IMR-90 (cell line): Measurements from ENCODE around the gene PERM1. TPM values are rescaled to one million over a fixed set of nuclear protein-coding genes. Genes with fewer than 3 reads are reported as not detected.
"Not testable (repeated sequence)": the region's sequence is repeated elsewhere in the genome, so short reads cannot be mapped to it uniquely, and the experiment has no call there.

ENCODE experiments used
- ATAC-seq: fragments of 200-7000 bp; cut with Tn5 transposase; 2 replicates; pipeline ENCODE4 v1.9.1; 2020; ENCODE audit warnings: low read depth, mild to moderate bottlenecking, moderate library complexity
- BruUV-seq: library from RNA; stranded (reverse); fragments of 400-500 nt; replicated peaks from 2 replicates; lab custom pipeline; 2021; lab: Mats Ljungman, UMichigan
- CTCF ChIA-PET: fragments of 300-600 bp; formaldehyde crosslinking; extraction: SDS; loops from one replicate; lab custom pipeline; 2021; ENCODE audit warnings: antibody characterized with exemption; lab: Yijun Ruan, JAX
- POLR2A ChIA-PET: fragments of 300-600 bp; sonication (Branson Sonifier 250); formaldehyde crosslinking; loops from one replicate; lab custom pipeline; 2022; ENCODE audit warnings: antibody characterized with exemption; ENCODE audit not compliant: unreplicated experiment; lab: Charles Lee
- DNase-seq: peaks from one replicate; pipeline ENCODE4 v3.0.0; 2013
- H2AFZ ChIP-seq: replicated peaks from 2 replicates; pipeline ENCODE3; 2013; ENCODE audit warnings: low read length, mild to moderate bottlenecking; ENCODE audit not compliant: poor library complexity
- H2AK5ac ChIP-seq: 2 replicates; pipeline ENCODE4 v1.6.1; 2013; ENCODE audit warnings: low read depth, low read length, inconsistent platforms
- H2AK9ac ChIP-seq: replicated peaks from 2 replicates; pipeline ENCODE3; 2013; ENCODE audit warnings: mild to moderate bottlenecking, low read depth, low read length, moderate library complexity; ENCODE audit not compliant: poor library complexity
- H2BK120ac ChIP-seq: 2 replicates; pipeline ENCODE4 v1.6.1; 2013; ENCODE audit warnings: low read depth, low read length, inconsistent platforms
- H2BK15ac ChIP-seq: 3 replicates; pipeline ENCODE4 v1.6.1; 2013; ENCODE audit warnings: low read depth, low read length, inconsistent platforms
- H2BK20ac ChIP-seq: 2 replicates; pipeline ENCODE4 v1.6.1; 2013; ENCODE audit warnings: low read depth, mild to moderate bottlenecking, inconsistent platforms, low read length, moderate library complexity
- H2BK5ac ChIP-seq: 2 replicates; pipeline ENCODE4 v1.6.1; 2013; ENCODE audit warnings: mild to moderate bottlenecking, low read depth, low read length, inconsistent platforms; ENCODE audit not compliant: poor library complexity, severe bottlenecking
- H3K14ac ChIP-seq: replicated peaks from 2 replicates; pipeline ENCODE4 v1.6.1; 2013; ENCODE audit warnings: low read depth, low read length, inconsistent platforms
- H3K18ac ChIP-seq: 2 replicates; pipeline ENCODE4 v1.6.1; 2013; ENCODE audit warnings: low read depth, low read length, control low read depth
- H3K23ac ChIP-seq: 2 replicates; pipeline ENCODE4 v1.6.1; 2013; ENCODE audit warnings: low read depth, low read length, inconsistent platforms
- H3K27ac ChIP-seq: 2 replicates; pipeline ENCODE4 v1.5.1; 2013; ENCODE audit warnings: mild to moderate bottlenecking, control low read depth, low read length; ENCODE audit not compliant: insufficient read depth
- H3K27me3 ChIP-seq: 2 replicates; pipeline ENCODE4 v1.6.1; 2013; ENCODE audit warnings: low read length; ENCODE audit not compliant: control insufficient read depth, insufficient read depth
- H3K36me3 ChIP-seq: 2 replicates; pipeline ENCODE4 v1.6.1; 2013; ENCODE audit warnings: low read length, mixed read lengths; ENCODE audit not compliant: control insufficient read depth, insufficient read depth
- H3K4ac ChIP-seq: 2 replicates; pipeline ENCODE4 v1.6.1; 2013; ENCODE audit warnings: low read depth, low read length, inconsistent platforms
- H3K4me1 ChIP-seq: 2 replicates; pipeline ENCODE4 v1.6.1; 2013; ENCODE audit warnings: low read length, mixed read lengths; ENCODE audit not compliant: control insufficient read depth, insufficient read depth
- H3K4me2 ChIP-seq: 2 replicates; pipeline ENCODE4 v1.6.1; 2013; ENCODE audit warnings: low read depth, mild to moderate bottlenecking, control low read depth, low read length, moderate library complexity
- H3K4me3 ChIP-seq: 2 replicates; pipeline ENCODE4 v1.5.1; 2013; ENCODE audit warnings: low read depth, mild to moderate bottlenecking, control low read depth, low read length, moderate library complexity; ENCODE audit not compliant: insufficient read depth
- H3K56ac ChIP-seq: 2 replicates; pipeline ENCODE4 v1.6.1; 2013; ENCODE audit warnings: low read length, inconsistent platforms; ENCODE audit not compliant: insufficient read depth; ENCODE audit errors: extremely low read depth
- H3K79me1 ChIP-seq, 2 experiments: 2 replicates each; pipeline ENCODE4 v1.6.1; 2013; ENCODE audit warnings: low read length in 2 of 2, inconsistent platforms in 1 of 2, low read depth in 1 of 2
- H3K9ac ChIP-seq: 2 replicates; pipeline ENCODE4 v1.6.1; 2013; ENCODE audit warnings: low read depth, low read length, control low read depth
- H3K9me1 ChIP-seq: 2 replicates; pipeline ENCODE4 v1.6.1; 2013; ENCODE audit warnings: low read length, inconsistent platforms; ENCODE audit not compliant: insufficient read depth
- H3K9me3 ChIP-seq: 2 replicates; pipeline ENCODE4 v1.6.1; 2013; ENCODE audit warnings: low read length; ENCODE audit not compliant: control insufficient read depth, insufficient read depth
- H4K20me1 ChIP-seq: 2 replicates; pipeline ENCODE4 v1.6.1; 2013; ENCODE audit warnings: low read length, inconsistent platforms; ENCODE audit not compliant: insufficient read depth
- H4K5ac ChIP-seq: 2 replicates; pipeline ENCODE4 v1.6.1; 2013; ENCODE audit warnings: mild to moderate bottlenecking, low read depth, low read length, control low read depth
- H4K8ac ChIP-seq, 2 experiments: 2 replicates each; pipeline ENCODE4 v1.6.1; 2013; ENCODE audit warnings: low read depth in 2 of 2, low read length in 2 of 2, control low read depth in 1 of 2, inconsistent platforms in 1 of 2
- H4K91ac ChIP-seq: 2 replicates; pipeline ENCODE4 v1.6.1; 2013; ENCODE audit warnings: low read depth, low read length, inconsistent platforms; ENCODE audit not compliant: insufficient read depth
- BHLHE40 ChIP-seq: fragments of 150-350 bp; IDR thresholded peaks from 2 replicates; pipeline ENCODE4 v1.6.1; 2016; ENCODE audit warnings: mild to moderate bottlenecking, low read depth, low read length
- CEBPB ChIP-seq: IDR thresholded peaks from 2 replicates; pipeline ENCODE4 v1.6.1; 2012; ENCODE audit warnings: low read depth, low read length, improper control_type of control experiment
- FOS ChIP-seq: fragments of 150-350 bp; IDR thresholded peaks from 2 replicates; pipeline ENCODE4 v1.6.1; 2016; ENCODE audit warnings: low read depth, low read length
- POLR2A ChIP-seq: IDR thresholded peaks from 2 replicates; pipeline ENCODE4 v1.6.1; 2012; ENCODE audit warnings: mild to moderate bottlenecking, low read depth, low read length
- WGBS, 2 experiments: methylation state at CpG; one replicate each; pipeline versions ENCODE4 v1.1.5 to v1.1.7; 2013; ENCODE audit warnings: missing lambda C conversion rate in 2 of 2; ENCODE audit not compliant: insufficient read length in 1 of 2; ENCODE audit errors: extremely low coverage in 2 of 2; 5-methylcytosine and 5-hydroxymethylcytosine counted together
- dilution Hi-C: fragments of 300-500 bp; cut with HindIII; formaldehyde crosslinking; loops from one replicate; pipeline ENCODE4 v1.14.3; 2018; ENCODE audit warnings: low sequenced_read_pairs; ENCODE audit not compliant: unreplicated experiment
- in situ Hi-C: fragments of 300-500 bp; cut with MboI; formaldehyde crosslinking; loops from 3 replicates; pipeline ENCODE4 v1.14.3; 2019; ENCODE audit warnings: low sequenced_read_pairs, inconsistent platforms, mixed read lengths
- intact Hi-C: fragments of 100-400 bp; cut with micrococcal nuclease; formaldehyde crosslinking; loops from 2 replicates; pipeline ENCODE4 v1.10.0; 2022
- polyA plus RNA-seq, 3 experiments: library from polyadenylated mRNA; depleted of rRNA; stranded (reverse); fragments of >200 nt; gene quantifications; 2 replicates each; pipeline ENCODE4 v1.2.3, GENCODE V29; 2012; ENCODE audit warnings: low replicate concordance in 1 of 3
- total RNA-seq: library from RNA; depleted of rRNA; stranded (reverse); fragments of >200 nt; gene quantifications from 2 replicates; pipeline ENCODE4 v1.2.3, GENCODE V29; 2012
- TF ChIP-seq, protein P1 (sequence below): fragments of 150-350 bp; IDR thresholded peaks from 2 replicates; pipeline ENCODE4 v1.6.1; 2016; ENCODE audit warnings: low read depth, mild to moderate bottlenecking, low read length, moderate library complexity, borderline replicate concordance

PERM1 gene
- total and polyA plus RNA-seq, 2 of the 4 experiments (the other 2 are of a cell fraction) = not detected

DNA sequence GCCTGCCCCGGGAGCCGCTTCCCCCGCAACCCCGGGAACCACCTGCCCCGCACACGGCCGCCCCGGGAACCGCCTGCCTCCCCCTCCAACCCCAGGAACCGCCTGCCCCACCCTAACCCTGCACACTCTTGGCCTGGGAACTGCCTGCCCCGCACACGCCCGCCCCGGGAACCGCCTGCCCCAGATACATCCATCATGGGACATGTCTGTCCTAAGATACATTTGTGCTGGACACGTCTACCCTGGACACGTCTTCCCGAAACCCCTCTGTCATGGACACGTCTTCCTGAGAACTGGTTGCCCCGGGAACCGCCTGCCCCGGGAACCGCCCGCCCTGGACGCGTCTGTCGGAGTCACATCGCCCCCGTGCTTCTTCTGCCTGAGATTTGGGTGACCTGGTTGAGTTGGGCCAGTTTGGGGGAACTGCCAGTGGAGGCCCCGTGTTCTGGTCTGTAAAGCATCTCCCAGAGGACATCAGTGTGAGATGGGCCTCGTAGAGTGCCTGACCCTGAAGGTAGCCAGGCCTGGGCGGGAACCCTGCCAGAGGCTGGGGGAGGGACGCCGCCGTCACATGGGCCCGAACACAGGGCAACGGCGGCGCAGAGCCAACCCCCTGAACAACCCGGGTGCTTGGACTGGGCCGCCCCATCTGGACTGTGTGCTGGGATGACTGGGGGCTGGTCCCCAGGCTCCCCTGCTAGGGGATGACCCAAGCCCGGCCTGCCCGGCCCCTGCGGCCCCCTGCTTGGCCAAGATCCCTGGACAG, 3.6 kb downstream of the PERM1 start:
- CTCF ChIA-PET = no interaction called here
- TF ChIP-seq POLR2A (no peak), CEBPB (no peak), FOS (no peak), BHLHE40 (no peak)
- TF ChIP-seq, protein P1, sequence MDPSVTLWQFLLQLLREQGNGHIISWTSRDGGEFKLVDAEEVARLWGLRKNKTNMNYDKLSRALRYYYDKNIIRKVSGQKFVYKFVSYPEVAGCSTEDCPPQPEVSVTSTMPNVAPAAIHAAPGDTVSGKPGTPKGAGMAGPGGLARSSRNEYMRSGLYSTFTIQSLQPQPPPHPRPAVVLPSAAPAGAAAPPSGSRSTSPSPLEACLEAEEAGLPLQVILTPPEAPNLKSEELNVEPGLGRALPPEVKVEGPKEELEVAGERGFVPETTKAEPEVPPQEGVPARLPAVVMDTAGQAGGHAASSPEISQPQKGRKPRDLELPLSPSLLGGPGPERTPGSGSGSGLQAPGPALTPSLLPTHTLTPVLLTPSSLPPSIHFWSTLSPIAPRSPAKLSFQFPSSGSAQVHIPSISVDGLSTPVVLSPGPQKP = no peak
- Histone ChIP-seq H3K27me3 (peaks cover 5% of the 10 kb centered on the region; the same call in 1 of the 2 replicates), H3K14ac (no peak overlapping the region), H4K5ac (no peak overlapping the region), H2AFZ (no peak overlapping the region), H3K4me1 (0 out of 2 replicates have a peak, but pooled peaks cover 2% of the 10 kb centered on the region), H3K56ac (no peak overlapping the region), H2BK15ac (no peak overlapping the region), H2AK9ac (no peak overlapping the region), H3K4me2 (no peak overlapping the region), H3K18ac (no peak overlapping the region), H3K9me3 (no peaks in the 10 kb centered on the region), H4K91ac (no peak overlapping the region), H3K23ac (no peak overlapping the region), H3K4ac (no peak overlapping the region), H3K36me3 (no peaks in the 10 kb centered on the region), H2BK20ac (no peak overlapping the region), H3K9me1 (no peaks in the 10 kb centered on the region), H3K9ac (no peak overlapping the region), H3K4me3 (no peak overlapping the region), H2BK120ac (no peak overlapping the region), H2BK5ac (no peak overlapping the region), H4K20me1 (no peaks in the 10 kb centered on the region; the same call in 1 of the 2 replicates), H3K27ac (no peak overlapping the region), H4K8ac (no peak overlapping the region), H2AK5ac (no peak overlapping the region), H3K79me1 (no peaks in the 10 kb centered on the region)
- WGBS, 2 experiments = 92% methylated on average over 24 of the region's 44 CpGs; no CpG with 5 or more reads in 1 of the 2 experiments
- dilution Hi-C loops = no loop called here
- intact Hi-C loops = loop anchor here (5.0 kb wide), 1 partner anchor 76 kb away; no protein-coding TSS in a partner anchor
- BruUV-seq = no TSS peak
- in situ Hi-C loops = no loop called here
- DNase-seq (no peak), ATAC-seq (no peak)
- POLR2A ChIA-PET = no interaction called here

DNA sequence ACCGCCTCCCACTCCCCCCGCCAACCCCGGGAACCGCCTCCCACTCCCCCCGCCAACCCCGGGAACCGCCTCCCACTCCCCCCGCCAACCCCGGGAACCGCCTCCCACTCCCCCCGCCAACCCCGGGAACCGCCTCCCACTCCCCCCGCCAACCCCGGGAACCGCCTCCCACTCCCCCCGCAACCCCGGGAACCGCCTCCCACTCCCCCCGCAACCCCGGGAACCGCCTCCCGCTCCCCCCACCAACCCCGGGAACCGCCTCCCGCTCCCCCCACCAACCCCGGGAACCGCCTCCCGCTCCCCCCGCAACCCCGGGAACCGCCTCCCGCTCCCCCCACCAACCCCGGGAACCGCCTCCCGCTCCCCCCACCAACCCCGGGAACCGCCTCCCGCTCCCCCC, 5.1 kb downstream of the PERM1 start:
- dilution Hi-C loops, H3K23ac ChIP-seq, H2BK20ac ChIP-seq, H2BK120ac ChIP-seq, H3K18ac ChIP-seq, DNase-seq, H2AK9ac ChIP-seq, H4K20me1 ChIP-seq, ATAC-seq, H3K56ac ChIP-seq, H2AK5ac ChIP-seq, H3K4me2 ChIP-seq, CTCF ChIA-PET, H3K36me3 ChIP-seq, BruUV-seq, H2AFZ ChIP-seq, H2BK15ac ChIP-seq, H3K27me3 ChIP-seq, H4K8ac ChIP-seq, H3K4me1 ChIP-seq, H3K27ac ChIP-seq, H3K4ac ChIP-seq, H2BK5ac ChIP-seq, H3K9ac ChIP-seq, H3K14ac ChIP-seq, H3K79me1 ChIP-seq, H3K4me3 ChIP-seq, H4K5ac ChIP-seq, POLR2A ChIA-PET, H4K91ac ChIP-seq, H3K9me1 ChIP-seq, in situ Hi-C loops, H3K9me3 ChIP-seq: not testable (repeated sequence)
- intact Hi-C loops = loop anchor here (2.0 to 5.0 kb wide), 2 partner anchors 74 to 104 kb away; no protein-coding TSS in a partner anchor
- no CpG with 5 or more reads among the region's 39 CpGs for WGBS, 2 experiments
